H1 (cell line): ENCODE measurements around the gene IFT80. TPM values are rescaled to one million over a fixed set of nuclear protein-coding genes. Genes with fewer than 3 reads are reported as not detected.

Experiments used
- CBX5 ChIP-seq: fragments of 300-800, 300-1000 bp; sonication (generic); IDR thresholded peaks from 2 replicates; pipeline ENCODE4 v1.7.1; 2016; ENCODE audit warnings: antibody characterized with exemption, low read length, low read depth
- HDAC6 ChIP-seq: IDR thresholded peaks from one replicate; pipeline ENCODE4 v1.7.1; 2012; ENCODE audit warnings: low read depth, mild to moderate bottlenecking, inconsistent platforms, low read length, moderate library complexity
- KDM4A ChIP-seq: IDR thresholded peaks from one replicate; pipeline ENCODE4 v1.7.1; 2012; ENCODE audit warnings: low read depth, mild to moderate bottlenecking, moderate library complexity, low read length, inconsistent platforms; ENCODE audit not compliant: severe bottlenecking
- polyA plus RNA-seq, 7 experiments: library from polyadenylated mRNA; depleted of rRNA in 3 of 7; stranded (reverse) in 5 of 7; unstranded in 2 of 7; fragments of >200 nt in 5 of 7; fragments of 200-250 nt in 2 of 7; gene quantifications; 1 replicate in 5 of 7; 2 replicates in 1 of 7; 4 replicates in 1 of 7; pipeline versions ENCODE4 v1.2.1 to v1.2.3, GENCODE V29; 2011 to 2013; ENCODE audit warnings: missing spikeins in 2 of 7, mixed read lengths in 2 of 7
- total RNA-seq: library from RNA; stranded (reverse); fragmentation: NEBNext Ultra II Directional; extraction: Animal tissue kit (Norgen Biotek cat#: 25700); gene quantifications from 2 replicates; pipeline ENCODE4 v1.2.1, GENCODE V29; 2021
- TF ChIP-seq, protein P1 (sequence below), 3 experiments: IDR thresholded peaks; 1 replicate in 2 of 3; 2 replicates in 1 of 3; pipeline versions ENCODE4 v1.5.1 to v1.6.1; 2011; ENCODE audit warnings: low read length in 3 of 3, mild to moderate bottlenecking in 3 of 3, inconsistent platforms in 2 of 3, low read depth in 1 of 3, moderate library complexity in 1 of 3; ENCODE audit not compliant: insufficient read depth in 1 of 3; ENCODE audit errors: control extremely low read depth in 1 of 3
- TF ChIP-seq, protein P2 (sequence below): IDR thresholded peaks from 2 replicates; pipeline ENCODE4 v1.6.1; 2011; ENCODE audit warnings: low read depth, mild to moderate bottlenecking, low read length; ENCODE audit not compliant: insufficient read depth

The IFT80 gene
- total and polyA plus RNA-seq, 2 of the 8 experiments (the other 6 are each of a cell fraction or from before 2014, with no cell fraction given) = 7.2 to 25.9 TPM

DNA sequence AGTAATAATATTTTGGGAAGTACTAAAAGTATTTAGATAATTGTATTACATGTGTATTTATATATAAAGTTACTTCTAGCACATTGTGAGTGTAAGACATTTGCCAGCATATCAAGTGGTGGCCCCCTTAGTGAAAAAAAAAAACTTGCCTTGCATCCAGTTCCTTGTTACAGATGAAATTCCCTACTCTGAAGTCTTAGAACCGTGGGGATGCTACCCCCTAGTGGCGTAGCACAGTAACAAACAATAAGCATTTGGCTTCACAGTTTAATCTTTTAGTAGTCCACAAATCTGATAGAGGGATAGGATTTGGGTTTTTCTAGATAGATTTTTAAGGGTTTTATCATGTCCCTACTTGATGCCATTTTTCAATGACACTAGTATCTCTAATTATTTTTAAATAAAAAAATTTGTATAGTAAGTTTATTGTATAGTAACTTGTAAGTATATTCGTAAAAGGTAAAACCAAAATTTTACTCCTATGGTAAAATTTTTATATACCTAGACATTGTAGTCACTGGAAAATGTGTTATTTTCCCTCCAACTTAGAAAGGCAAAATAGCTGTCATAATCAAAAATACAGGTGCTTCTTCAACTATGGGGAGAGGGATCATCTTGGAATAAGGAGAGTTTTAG lies 14.7 kb upstream of the IFT80 start (continued):
- no peak for TF ChIP-seq HDAC6
- TF ChIP-seq, protein P1, sequence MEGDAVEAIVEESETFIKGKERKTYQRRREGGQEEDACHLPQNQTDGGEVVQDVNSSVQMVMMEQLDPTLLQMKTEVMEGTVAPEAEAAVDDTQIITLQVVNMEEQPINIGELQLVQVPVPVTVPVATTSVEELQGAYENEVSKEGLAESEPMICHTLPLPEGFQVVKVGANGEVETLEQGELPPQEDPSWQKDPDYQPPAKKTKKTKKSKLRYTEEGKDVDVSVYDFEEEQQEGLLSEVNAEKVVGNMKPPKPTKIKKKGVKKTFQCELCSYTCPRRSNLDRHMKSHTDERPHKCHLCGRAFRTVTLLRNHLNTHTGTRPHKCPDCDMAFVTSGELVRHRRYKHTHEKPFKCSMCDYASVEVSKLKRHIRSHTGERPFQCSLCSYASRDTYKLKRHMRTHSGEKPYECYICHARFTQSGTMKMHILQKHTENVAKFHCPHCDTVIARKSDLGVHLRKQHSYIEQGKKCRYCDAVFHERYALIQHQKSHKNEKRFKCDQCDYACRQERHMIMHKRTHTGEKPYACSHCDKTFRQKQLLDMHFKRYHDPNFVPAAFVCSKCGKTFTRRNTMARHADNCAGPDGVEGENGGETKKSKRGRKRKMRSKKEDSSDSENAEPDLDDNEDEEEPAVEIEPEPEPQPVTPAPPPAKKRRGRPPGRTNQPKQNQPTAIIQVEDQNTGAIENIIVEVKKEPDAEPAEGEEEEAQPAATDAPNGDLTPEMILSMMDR (IDR thresholded peaks at IDR 0.05; ENCODE audit: control extremely low read depth in 1 of 3, insufficient read depth in 1 of 3, low read depth in 1 of 3, low read length in 3 of 3) = peak in 2 of 3 experiments; percentile 64 to 74; a peak in 3 of 4 replicates
- TF ChIP-seq, protein P2, sequence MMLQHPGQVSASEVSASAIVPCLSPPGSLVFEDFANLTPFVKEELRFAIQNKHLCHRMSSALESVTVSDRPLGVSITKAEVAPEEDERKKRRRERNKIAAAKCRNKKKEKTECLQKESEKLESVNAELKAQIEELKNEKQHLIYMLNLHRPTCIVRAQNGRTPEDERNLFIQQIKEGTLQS = no peak
- no peak for TF ChIP-seq CBX5
- no peak for TF ChIP-seq KDM4A
